Stomach smooth muscle (tissue), 2 donors: ENCODE results near the gene CCDC27.
A peak's percentile ranks its signal among the peaks of the same experiment; 100 is the strongest.

Experiments
- H3K27ac ChIP-seq: one replicate; pipeline ENCODE4 v1.7.0; 2013; ENCODE audit warnings: mild to moderate bottlenecking, low read length, inconsistent platforms
- H3K27me3 ChIP-seq, 2 donors: one replicate each; pipeline ENCODE4 v1.7.0; 2013; ENCODE audit warnings: low read length in 2 of 2; ENCODE audit not compliant: insufficient read depth in 2 of 2, control insufficient read depth in 1 of 2
- H3K36me3 ChIP-seq, 2 donors: one replicate each; pipeline ENCODE4 v1.7.0; 2013; ENCODE audit warnings: low read length in 2 of 2; ENCODE audit not compliant: control insufficient read depth in 2 of 2, insufficient read depth in 2 of 2
- H3K4me1 ChIP-seq: one replicate; pipeline ENCODE4 v1.7.0; 2013; ENCODE audit warnings: low read length; ENCODE audit not compliant: control insufficient read depth, insufficient read depth
- H3K4me3 ChIP-seq, 2 donors: one replicate each; pipeline ENCODE4 v1.7.0; 2013; ENCODE audit warnings: low read length in 2 of 2
- H3K9ac ChIP-seq, 2 donors: one replicate each; pipeline ENCODE4 v1.7.0; 2013; ENCODE audit warnings: low read length in 2 of 2, mild to moderate bottlenecking in 1 of 2
- H3K9me3 ChIP-seq, 2 donors: one replicate each; pipeline ENCODE4 v1.7.0; 2013; ENCODE audit warnings: low read length in 2 of 2; ENCODE audit not compliant: control insufficient read depth in 2 of 2
- donor health status: healthy.
- donor health status: Pancreatic carcinoma.

The CCDC27 gene

GRCh38 chr1:3740752-3741151 is 11.5 kb upstream of the CCDC27 start:
- H3K27ac ChIP-seq = no peak overlapping the region
- H3K36me3 ChIP-seq = peaks cover 17 to 34% of the 10 kb centered on the region in 2 donors
- H3K9me3 ChIP-seq = no peaks in the 10 kb centered on the region
- H3K27me3 ChIP-seq = no peaks in the 10 kb centered on the region
- H3K9ac ChIP-seq = no peak overlapping the region
- H3K4me3 ChIP-seq = no peak overlapping the region
- H3K4me1 ChIP-seq = peaks cover 9% of the 10 kb centered on the region

- Histone ChIP-seq H3K27ac (no peak overlapping the region), H3K4me3 (no peak overlapping the region), H3K4me1 (peaks cover 19% of the 10 kb centered on the region), H3K27me3 (no peaks in the 10 kb centered on the region), H3K9ac (no peak overlapping the region), H3K9me3 (no peaks in the 10 kb centered on the region), H3K36me3 (peaks cover 17 to 34% of the 10 kb centered on the region in 2 donors)
Measured at GRCh38 chr1:3741566-3742438, 10.4 kb upstream of the CCDC27 start.

GRCh38 chr1:3742439-3743298 is 9.6 kb upstream of the CCDC27 start:
- Histone ChIP-seq H3K4me1 (peaks cover 22% of the 10 kb centered on the region), H3K27ac (no peak overlapping the region), H3K9me3 (no peaks in the 10 kb centered on the region), H3K36me3 (peaks cover 17 to 31% of the 10 kb centered on the region in 2 donors), H3K27me3 (no peaks in the 10 kb centered on the region), H3K9ac (no peak overlapping the region), H3K4me3 (no peak overlapping the region)

GRCh38 chr1:3743421-3743820 is 8.8 kb upstream of the CCDC27 start:
- no peak overlapping the region for H3K27ac ChIP-seq
- no peaks in the 10 kb centered on the region for H3K27me3 ChIP-seq
- H3K4me3 ChIP-seq = no peak overlapping the region
- H3K36me3 ChIP-seq = peaks cover 16 to 25% of the 10 kb centered on the region in 2 donors
- H3K4me1 ChIP-seq = peaks cover 25% of the 10 kb centered on the region
- H3K9me3 ChIP-seq = no peaks in the 10 kb centered on the region
- no peak overlapping the region for H3K9ac ChIP-seq

GRCh38 chr1:3743826-3744225 is 8.4 kb upstream of the CCDC27 start:
- peaks cover 25% of the 10 kb centered on the region for H3K4me1 ChIP-seq
- no peak overlapping the region for H3K4me3 ChIP-seq
- no peak overlapping the region for H3K9ac ChIP-seq
- H3K27me3 ChIP-seq = no peaks in the 10 kb centered on the region
- H3K27ac ChIP-seq = no peak overlapping the region
- no peaks in the 10 kb centered on the region for H3K9me3 ChIP-seq
- peaks cover 12 to 21% of the 10 kb centered on the region in 2 donors for H3K36me3 ChIP-seq

GRCh38 chr1:3744646-3745045 is 7.6 kb upstream of the CCDC27 start:
- Histone ChIP-seq H3K27me3 (no peaks in the 10 kb centered on the region), H3K4me3 (no peak overlapping the region), H3K27ac (no peak overlapping the region), H3K4me1 (peaks cover 25% of the 10 kb centered on the region), H3K36me3 (peaks cover 9 to 18% of the 10 kb centered on the region in 2 donors), H3K9ac (no peak overlapping the region), H3K9me3 (no peaks in the 10 kb centered on the region)

GRCh38 chr1:3745071-3745470 is 7.2 kb upstream of the CCDC27 start:
- Histone ChIP-seq H3K9me3 (no peaks in the 10 kb centered on the region), H3K27ac (no peak overlapping the region), H3K9ac (no peak overlapping the region), H3K4me1 (peaks cover 25% of the 10 kb centered on the region), H3K27me3 (no peaks in the 10 kb centered on the region), H3K4me3 (no peak overlapping the region), H3K36me3 (peaks cover 6 to 14% of the 10 kb centered on the region in 2 donors)

GRCh38 chr1:3745590-3746381 is 6.5 kb upstream of the CCDC27 start:
- peaks cover 25% of the 10 kb centered on the region for H3K4me1 ChIP-seq
- peaks cover 5 to 13% of the 10 kb centered on the region in 2 donors for H3K36me3 ChIP-seq
- no peak overlapping the region for H3K9ac ChIP-seq
- no peaks in the 10 kb centered on the region for H3K27me3 ChIP-seq
- H3K4me3 ChIP-seq = peak overlapping the region in 1 of 2 donors; percentile 75
- H3K9me3 ChIP-seq = no peaks in the 10 kb centered on the region
- H3K27ac ChIP-seq = no peak overlapping the region

GRCh38 chr1:3746389-3746829 is 5.8 kb upstream of the CCDC27 start:
- Histone ChIP-seq H3K27me3 (no peaks in the 10 kb centered on the region), H3K4me3 (peak overlapping the region; percentile 72 to 75), H3K36me3 (peaks cover 5 to 12% of the 10 kb centered on the region in 2 donors), H3K9ac (peak overlapping the region; percentile 65 to 75), H3K27ac (peak overlapping the region; percentile 24), H3K9me3 (no peaks in the 10 kb centered on the region), H3K4me1 (peaks cover 25% of the 10 kb centered on the region)

GRCh38 chr1:3746830-3747521 is 5.3 kb upstream of the CCDC27 start:
- Histone ChIP-seq H3K9ac (peak overlapping the region; percentile 65 to 75), H3K36me3 (peaks cover 5 to 7% of the 10 kb centered on the region in 2 donors), H3K27me3 (no peaks in the 10 kb centered on the region), H3K4me3 (peak overlapping the region; percentile 72 to 75), H3K27ac (peak overlapping the region; percentile 24), H3K9me3 (no peaks in the 10 kb centered on the region), H3K4me1 (peaks cover 25% of the 10 kb centered on the region)
